Activated CD8-positive, alpha-beta memory T cell treated with anti-CD3 and anti-CD28 coated beads, Interleukin-2, amount 50 U/mL, for 1 hour (primary cell): ENCODE measurements around the gene TP53AIP1.

Source experiments
- DNase-seq: peaks from one replicate; pipeline ENCODE4 v3.0.0-alpha.2; 2020; ENCODE audit errors: extremely low read depth

TP53AIP1 gene

DNA sequence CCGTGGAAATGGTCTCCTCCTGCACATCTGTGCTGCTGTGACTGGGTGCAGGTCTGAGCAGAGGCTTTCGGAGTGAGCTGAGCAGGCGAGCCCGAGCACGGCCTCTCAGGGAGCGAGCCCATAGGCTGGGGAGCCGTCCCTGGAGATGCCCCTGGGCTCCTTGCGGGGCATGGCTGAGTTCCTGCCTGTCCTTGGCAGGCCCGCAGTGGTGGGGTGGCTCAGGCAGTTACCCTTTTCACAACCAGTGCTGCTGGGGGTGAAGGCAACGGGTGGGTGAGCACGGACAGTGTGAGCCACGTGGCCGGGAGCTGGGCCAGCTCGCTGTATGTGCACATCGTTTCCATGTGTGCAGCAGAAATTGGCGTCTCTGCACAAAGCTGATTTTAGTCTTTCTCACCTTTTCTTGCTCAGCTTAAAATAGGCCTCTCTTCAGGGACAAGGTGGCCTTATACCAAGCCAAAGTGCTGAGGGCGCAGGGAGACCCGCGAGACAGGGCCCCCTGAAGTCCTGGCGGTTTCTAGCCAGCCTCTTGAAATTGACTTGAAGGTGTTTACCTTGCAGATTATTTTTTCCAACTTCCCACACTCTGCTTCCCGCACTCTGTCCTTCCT is at the start of gene TP53AIP1:
Gene TP53AIP1, minus strand, starts transcription at position 55 of the 611 bp plus-strand sequence. CDS start 5,053 bp downstream, outside the sequence.
- no peak for DNase-seq

GRCh38 chr11:128988242-128988970 is 45.7 kb upstream of the TP53AIP1 start:
- DNase-seq: no peak

- DNase-seq: no peak
These were observed 43.2 kb upstream of the TP53AIP1 start for GRCh38 chr11:128985880-128986279.

DNA sequence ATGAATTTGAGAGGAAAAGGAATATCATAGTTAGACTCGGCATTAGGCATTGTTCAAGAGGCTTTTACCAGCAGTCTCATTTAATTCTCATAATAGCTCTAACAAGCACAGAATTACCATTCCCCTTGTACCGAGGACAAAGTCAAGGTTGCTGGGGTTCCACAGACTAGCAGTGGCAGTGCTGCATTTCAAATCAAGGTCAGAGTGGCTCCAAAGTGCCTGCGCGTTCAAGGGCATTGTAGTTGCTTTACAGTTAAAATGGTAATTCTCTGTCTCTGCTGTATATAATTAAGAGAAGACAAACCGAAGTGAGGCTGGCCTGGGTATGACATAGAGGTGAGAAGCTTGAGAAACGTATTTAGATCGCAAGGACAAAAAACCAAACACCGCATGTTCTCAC is 40.4 kb upstream of the TP53AIP1 start:
- DNase-seq: no peak

GRCh38 chr11:128981254-128981653 is 38.6 kb upstream of the TP53AIP1 start:
- DNase-seq: no peak

- no peak for DNase-seq
These were observed 28.0 kb upstream of the TP53AIP1 start for GRCh38 chr11:128970598-128971190.

GRCh38 chr11:128968916-128969315 is 26.2 kb upstream of the TP53AIP1 start:
- no peak for DNase-seq

GRCh38 chr11:128967578-128967977 is 24.9 kb upstream of the TP53AIP1 start:
- DNase-seq: no peak

GRCh38 chr11:128965485-128965884 is 22.8 kb upstream of the TP53AIP1 start:
- no peak for DNase-seq

GRCh38 chr11:128964463-128964930 is 21.8 kb upstream of the TP53AIP1 start:
- no peak for DNase-seq

GRCh38 chr11:128963744-128964325 is 21.2 kb upstream of the TP53AIP1 start:
- no peak for DNase-seq

DNA sequence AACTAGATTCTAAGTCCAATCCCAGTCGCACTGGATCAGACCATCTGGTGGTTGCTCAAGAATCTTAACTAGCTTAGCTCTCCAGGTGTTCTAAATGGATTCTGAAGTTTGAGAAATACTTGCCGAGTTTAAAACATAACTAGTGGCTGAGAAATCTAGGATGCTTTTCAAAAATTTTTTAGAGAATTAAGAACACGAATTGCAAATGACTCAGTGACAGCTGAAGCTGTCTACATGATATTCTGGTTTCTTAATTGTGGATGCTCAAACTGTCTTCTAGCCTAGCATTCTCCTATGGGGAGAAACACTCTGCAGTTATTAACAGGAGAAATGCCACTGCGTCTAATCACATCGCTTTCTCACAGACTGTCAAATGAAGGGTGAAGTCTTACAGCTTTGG is 20.2 kb upstream of the TP53AIP1 start:
- no peak for DNase-seq

DNA sequence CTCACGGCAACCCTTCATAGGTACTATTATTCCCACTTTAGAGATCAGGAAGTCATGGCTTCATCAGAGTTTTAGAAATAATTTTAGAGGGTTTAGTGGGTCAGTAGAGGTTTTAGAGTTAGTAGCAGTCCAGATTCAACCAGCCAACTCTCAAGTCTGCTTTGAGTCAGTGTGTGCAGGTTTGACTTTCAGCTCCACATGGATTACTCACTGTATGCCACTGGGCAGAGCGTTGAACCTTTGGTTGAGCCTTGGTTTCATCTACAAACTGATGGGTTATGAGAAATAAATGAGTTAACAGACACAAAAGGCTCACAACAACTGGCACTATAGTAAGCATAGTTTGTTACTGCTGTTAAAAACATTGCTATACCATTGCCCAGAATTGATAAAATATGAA is 19.0 kb upstream of the TP53AIP1 start:
- no peak for DNase-seq

DNA sequence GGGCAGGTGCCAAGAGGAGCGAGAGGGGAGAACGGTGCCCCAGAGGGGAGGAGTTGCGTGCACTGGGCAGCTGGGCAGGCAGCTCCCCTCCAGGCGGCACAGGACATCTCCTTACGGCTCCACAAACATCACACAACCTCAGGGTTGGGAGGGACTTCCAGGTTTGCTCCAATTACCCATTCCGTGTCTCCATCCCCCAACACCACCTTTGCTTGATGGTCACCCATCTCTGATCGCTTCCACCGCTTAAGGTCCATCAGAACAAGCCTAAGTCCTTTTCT is 14.5 kb upstream of the TP53AIP1 start:
- DNase-seq: no peak

DNA sequence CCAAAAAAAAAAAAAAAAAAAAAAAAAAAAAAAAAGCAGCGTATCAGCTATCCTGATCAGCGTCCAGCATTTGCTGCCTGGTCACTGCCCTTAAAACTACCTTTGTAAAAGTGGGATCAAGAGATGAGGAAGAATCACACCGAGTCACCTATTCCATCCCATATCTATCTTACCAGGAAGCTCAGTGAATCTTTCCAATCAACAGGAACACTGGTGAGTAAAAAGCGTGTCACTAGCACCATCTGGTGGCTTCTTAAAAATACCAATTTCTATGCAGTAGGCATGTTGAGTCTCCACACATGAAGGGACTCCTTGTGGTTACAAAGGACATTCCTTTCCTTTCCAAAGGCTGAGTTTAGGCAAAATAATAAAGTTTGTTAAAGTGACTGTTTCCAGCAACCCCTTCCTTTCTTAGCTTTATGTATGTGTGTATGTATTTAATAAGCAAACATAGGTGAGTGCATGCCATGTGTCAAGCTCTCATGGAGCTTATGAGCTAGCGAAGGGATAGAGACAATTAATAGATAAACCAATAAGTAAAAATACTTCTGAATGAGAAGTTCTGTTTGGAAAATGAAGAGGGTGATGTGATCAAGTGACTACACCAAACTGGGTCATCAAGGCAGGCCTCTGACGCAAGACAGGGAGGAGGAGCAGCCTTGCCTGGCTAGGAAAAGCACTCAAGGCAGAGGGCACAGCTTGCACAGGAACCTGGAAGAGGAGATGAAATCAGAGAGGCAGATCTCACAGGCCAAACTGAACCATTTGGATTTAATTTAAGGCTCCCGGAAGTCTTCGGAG is 13.9 kb upstream of the TP53AIP1 start:
- DNase-seq: no peak

DNA sequence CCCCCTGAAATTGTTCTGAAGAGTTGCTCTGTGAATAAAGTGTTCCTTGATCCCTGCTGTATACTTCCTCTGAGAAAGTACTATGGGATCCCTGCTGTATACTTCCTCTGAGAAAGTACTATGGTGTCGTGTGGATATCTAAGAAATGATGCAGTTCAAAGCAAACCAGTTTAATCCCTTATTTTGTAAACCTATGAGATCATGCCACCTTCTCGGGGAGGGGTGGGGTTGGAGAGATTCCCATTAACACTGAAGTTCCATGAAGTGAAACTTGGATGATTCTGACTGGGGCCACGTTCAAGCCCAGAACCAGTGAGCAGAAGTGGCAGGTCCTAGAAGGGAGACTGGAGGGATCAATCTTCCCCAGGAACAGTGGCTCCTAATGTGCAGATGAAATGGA is 13.0 kb upstream of the TP53AIP1 start:
- no peak for DNase-seq

DNA sequence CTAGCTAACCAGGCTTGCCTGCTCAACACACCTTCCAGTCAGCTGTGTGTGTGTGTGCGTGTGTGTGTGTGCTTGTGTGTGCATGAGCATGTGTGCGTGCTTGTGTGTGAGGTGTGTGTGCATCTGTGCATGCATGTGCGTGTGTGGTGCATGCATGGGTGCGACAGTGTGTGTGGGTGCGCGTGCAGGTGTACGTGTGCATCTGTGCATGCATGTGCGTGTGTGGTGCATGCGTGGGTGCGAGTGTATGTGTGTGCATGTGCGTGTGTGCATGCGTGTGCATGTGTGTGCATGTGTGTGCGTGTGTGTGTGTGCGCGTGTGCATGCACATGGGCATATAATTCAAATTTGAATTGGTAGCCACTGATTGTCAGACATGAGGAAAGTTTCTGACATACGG is 10.5 kb upstream of the TP53AIP1 start:
- DNase-seq: no peak

DNA sequence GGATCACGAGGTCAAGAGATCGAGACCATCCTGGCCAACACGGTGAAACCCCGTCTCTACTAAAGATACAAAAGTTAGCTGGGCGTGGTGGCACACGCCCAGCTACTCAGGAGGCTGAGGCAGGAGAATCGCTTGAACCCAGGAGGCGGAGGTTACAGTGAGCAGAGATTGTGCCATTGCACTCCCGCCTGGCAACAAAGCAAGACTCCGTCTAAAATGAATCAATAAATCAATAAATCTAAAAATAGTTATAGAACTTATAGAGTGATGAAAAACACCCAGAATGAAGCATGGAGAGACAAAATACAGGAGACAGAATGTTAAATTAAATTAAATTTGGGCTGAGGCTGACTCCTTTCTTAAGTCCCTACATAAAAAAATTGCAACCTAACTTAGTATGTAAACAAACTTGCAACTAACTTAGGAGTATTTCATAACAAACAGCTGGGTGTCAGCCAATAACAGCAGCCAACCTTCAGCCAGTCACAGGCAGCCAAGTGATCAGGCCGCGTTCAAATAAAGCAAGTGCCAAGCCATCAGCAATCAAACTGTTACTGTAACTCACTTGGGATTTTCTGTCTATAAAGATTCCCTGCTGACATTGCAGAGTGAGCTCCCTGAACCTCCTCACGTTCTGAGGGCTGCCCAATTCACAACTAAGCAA is 7.3 kb upstream of the TP53AIP1 start:
- DNase-seq: no peak

- DNase-seq: no peak
These were observed 5.9 kb upstream of the TP53AIP1 start for GRCh38 chr11:128948583-128948982.

- no peak for DNase-seq
These were observed 5.1 kb upstream of the TP53AIP1 start for GRCh38 chr11:128947773-128948172.

GRCh38 chr11:128946648-128947047 is 4.0 kb upstream of the TP53AIP1 start:
- DNase-seq: no peak
